ENCODE data around the gene NAMPT.

DNA sequence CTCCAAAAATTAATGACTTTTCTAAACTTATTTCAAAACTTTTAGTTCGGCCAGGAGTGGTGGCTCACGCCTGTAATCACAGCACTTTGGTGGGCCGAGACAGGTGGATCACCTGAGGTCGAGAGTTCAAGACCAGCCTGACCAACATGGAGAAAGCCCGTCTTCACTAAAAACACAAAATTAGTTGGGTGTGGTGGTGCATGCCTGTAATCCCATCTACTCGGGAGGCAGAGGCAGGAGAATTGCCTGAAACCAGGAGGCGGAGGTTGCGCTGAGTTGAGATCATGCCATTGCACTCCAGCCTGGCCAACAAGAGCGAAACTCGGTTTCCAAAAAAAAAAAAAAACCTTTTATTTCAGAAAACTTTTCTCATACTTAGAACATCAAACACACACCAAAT, 8.3 kb downstream of the NAMPT start:
- TF ChIP-seq, protein P1, sequence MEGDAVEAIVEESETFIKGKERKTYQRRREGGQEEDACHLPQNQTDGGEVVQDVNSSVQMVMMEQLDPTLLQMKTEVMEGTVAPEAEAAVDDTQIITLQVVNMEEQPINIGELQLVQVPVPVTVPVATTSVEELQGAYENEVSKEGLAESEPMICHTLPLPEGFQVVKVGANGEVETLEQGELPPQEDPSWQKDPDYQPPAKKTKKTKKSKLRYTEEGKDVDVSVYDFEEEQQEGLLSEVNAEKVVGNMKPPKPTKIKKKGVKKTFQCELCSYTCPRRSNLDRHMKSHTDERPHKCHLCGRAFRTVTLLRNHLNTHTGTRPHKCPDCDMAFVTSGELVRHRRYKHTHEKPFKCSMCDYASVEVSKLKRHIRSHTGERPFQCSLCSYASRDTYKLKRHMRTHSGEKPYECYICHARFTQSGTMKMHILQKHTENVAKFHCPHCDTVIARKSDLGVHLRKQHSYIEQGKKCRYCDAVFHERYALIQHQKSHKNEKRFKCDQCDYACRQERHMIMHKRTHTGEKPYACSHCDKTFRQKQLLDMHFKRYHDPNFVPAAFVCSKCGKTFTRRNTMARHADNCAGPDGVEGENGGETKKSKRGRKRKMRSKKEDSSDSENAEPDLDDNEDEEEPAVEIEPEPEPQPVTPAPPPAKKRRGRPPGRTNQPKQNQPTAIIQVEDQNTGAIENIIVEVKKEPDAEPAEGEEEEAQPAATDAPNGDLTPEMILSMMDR (conservative IDR thresholded peaks at IDR 0.05): no peak
- no peak for TF ChIP-seq ZFX (IDR thresholded peaks at IDR 0.05)

Measured in C4-2B (cell line).